SK-N-SH (cell line): ENCODE results near the gene AGRN. TPM values are rescaled to one million over a fixed set of nuclear protein-coding genes. Genes with fewer than 3 reads are reported as not detected.

Experiments used
- CTCF ChIA-PET: fragments of 300-600, 350-600 bp; formaldehyde crosslinking; extraction: SDS; loops from one replicate; lab custom pipeline; 2021; lab: Yijun Ruan, JAX
- POLR2A ChIA-PET: fragments of 350-600 bp; sonication (Branson Sonifier 250); formaldehyde crosslinking; extraction: SDS; loops from one replicate; lab custom pipeline; 2020; ENCODE audit warnings: antibody characterized with exemption, inconsistent platforms; lab: Yijun Ruan, JAX
- DNase-seq: peaks from one replicate; pipeline ENCODE4 v3.0.0; 2012
- H2AFZ ChIP-seq: fragments of 200-600 bp; sonication (generic); 2 replicates; pipeline ENCODE4 v1.8.1; 2016; ENCODE audit warnings: antibody characterized with exemption, mild to moderate bottlenecking, low read depth
- H3F3A ChIP-seq: fragments of 200-600 bp; sonication (generic); replicated peaks from 2 replicates; pipeline ENCODE3; 2016; ENCODE audit warnings: antibody characterized with exemption, mild to moderate bottlenecking; ENCODE audit not compliant: insufficient read depth
- H3K27ac ChIP-seq, 2 experiments: fragments of 200-500 bp in 1 of 2; fragments of 200-600 bp in 1 of 2; sonication (Bioruptor generic) in 1 of 2; sonication (generic), shearing (Covaris generic) in 1 of 2; 2 replicates each; pipeline versions ENCODE4 v1.5.1 to v1.6.1; 2014 to 2016; ENCODE audit warnings: low read depth in 2 of 2, inconsistent platforms in 1 of 2, low read length in 1 of 2, mild to moderate bottlenecking in 1 of 2, mixed read lengths in 1 of 2
- H3K27me3 ChIP-seq: fragments of 200-600 bp; sonication (generic), shearing (Covaris generic); 2 replicates; pipeline ENCODE4 v1.6.1; 2016; ENCODE audit warnings: mixed run types; ENCODE audit not compliant: insufficient read depth
- H3K36me3 ChIP-seq, 2 experiments: fragments of 200-500 bp in 1 of 2; fragments of 200-600 bp in 1 of 2; sonication (Bioruptor generic) in 1 of 2; sonication (generic) in 1 of 2; replicated peaks in 1 of 2; 2 replicates each; pipeline versions ENCODE3 to v1.5.1; 2014 to 2016; ENCODE audit warnings: low read length in 1 of 2, mild to moderate bottlenecking in 1 of 2; ENCODE audit not compliant: insufficient read depth in 2 of 2, control insufficient read depth in 1 of 2
- H3K4me1 ChIP-seq, 2 experiments: fragments of 200-500 bp in 1 of 2; fragments of 200-600 bp in 1 of 2; sonication (Bioruptor generic) in 1 of 2; sonication (generic), shearing (Covaris generic) in 1 of 2; 2 replicates each; pipeline versions ENCODE4 v1.5.1 to v1.6.1; 2014 to 2016; ENCODE audit warnings: low read depth in 1 of 2, low read length in 1 of 2, mixed run types in 1 of 2; ENCODE audit not compliant: insufficient read depth in 2 of 2, control insufficient read depth in 1 of 2
- H3K4me2 ChIP-seq: fragments of 200-600 bp; sonication (generic), shearing (Covaris generic); 2 replicates; pipeline ENCODE4 v1.6.1; 2017; ENCODE audit warnings: mixed run types
- H3K4me3 ChIP-seq, 2 experiments: fragments of 200-500 bp in 1 of 2; fragments of 200-600 bp in 1 of 2; sonication (Bioruptor generic) in 1 of 2; sonication (generic), shearing (Covaris generic) in 1 of 2; 2 replicates each; pipeline versions ENCODE4 v1.5.1 to v1.8.1; 2014 to 2016; ENCODE audit warnings: low read depth in 2 of 2, inconsistent platforms in 1 of 2, low read length in 1 of 2, mild to moderate bottlenecking in 1 of 2, mixed read lengths in 1 of 2, moderate library complexity in 1 of 2
- H3K79me2 ChIP-seq: fragments of 200-600 bp; sonication (generic); 2 replicates; pipeline ENCODE4 v1.8.1; 2017; ENCODE audit warnings: mild to moderate bottlenecking; ENCODE audit not compliant: insufficient read depth
- H3K9ac ChIP-seq: fragments of 200-600 bp; sonication (generic); 2 replicates; pipeline ENCODE4 v1.6.1; 2017; ENCODE audit warnings: mixed run types
- H3K9me2 ChIP-seq: fragments of 200-600 bp; sonication (generic); 2 replicates; pipeline ENCODE4 v1.6.1; 2017; ENCODE audit warnings: mixed run types
- H3K9me3 ChIP-seq: fragments of 200-600 bp; sonication (generic); 2 replicates; pipeline ENCODE4 v1.6.1; 2017; ENCODE audit warnings: mixed run types, mild to moderate bottlenecking, moderate library complexity
- H4K20me1 ChIP-seq: fragments of 200-600 bp; sonication (generic); 2 replicates; pipeline ENCODE4 v1.6.1; 2017; ENCODE audit warnings: mild to moderate bottlenecking, mixed run types; ENCODE audit not compliant: insufficient read depth
- CTCF ChIP-seq: fragments of 200-600 bp; sonication (generic); IDR thresholded peaks from 2 replicates; pipeline ENCODE4 v1.6.1; 2017; ENCODE audit warnings: antibody characterized with exemption, mild to moderate bottlenecking, moderate library complexity
- FOSL2 ChIP-seq: IDR thresholded peaks from 2 replicates; pipeline ENCODE4 v1.4.0; 2012; ENCODE audit warnings: low read depth, mild to moderate bottlenecking, moderate library complexity, borderline replicate concordance
- FOXM1 ChIP-seq: IDR thresholded peaks from 2 replicates; pipeline ENCODE4 v1.4.0; 2012; ENCODE audit warnings: low read depth, mild to moderate bottlenecking
- GABPA ChIP-seq: IDR thresholded peaks from 2 replicates; pipeline ENCODE4 v1.4.0; 2012; ENCODE audit warnings: low read depth, mild to moderate bottlenecking
- GATA2 ChIP-seq: sonication (generic); formaldehyde crosslinking; IDR thresholded peaks from 2 replicates; pipeline ENCODE4 v1.5.0; 2020; ENCODE audit warnings: mild to moderate bottlenecking, missing genetic modification reagents
- JUND ChIP-seq: IDR thresholded peaks from 2 replicates; pipeline ENCODE4 v1.4.0; 2012
- MAX ChIP-seq: IDR thresholded peaks from 2 replicates; pipeline ENCODE4 v1.4.0; 2012; ENCODE audit warnings: low read depth
- MEF2A ChIP-seq: IDR thresholded peaks from 2 replicates; pipeline ENCODE4 v1.4.0; 2012; ENCODE audit warnings: low read depth, borderline replicate concordance
- MXI1 ChIP-seq: IDR thresholded peaks from 2 replicates; pipeline ENCODE4 v1.6.1; 2012; ENCODE audit warnings: mild to moderate bottlenecking, low read depth, low read length, improper control_type of control experiment
- NFIC ChIP-seq: IDR thresholded peaks from 2 replicates; pipeline ENCODE4 v1.4.0; 2012; ENCODE audit warnings: borderline replicate concordance
- POLR2AphosphoS5 ChIP-seq: IDR thresholded peaks from 2 replicates; pipeline ENCODE4 v1.6.1; 2012; ENCODE audit warnings: low read depth, low read length
- RAD21 ChIP-seq: IDR thresholded peaks from 2 replicates; pipeline ENCODE4 v1.6.1; 2012; ENCODE audit warnings: mild to moderate bottlenecking, low read length
- SIN3A ChIP-seq: IDR thresholded peaks from 2 replicates; pipeline ENCODE4 v1.6.1; 2012; ENCODE audit warnings: low read depth, mild to moderate bottlenecking, low read length, moderate library complexity, borderline replicate concordance
- SMC3 ChIP-seq: IDR thresholded peaks from 2 replicates; pipeline ENCODE4 v1.6.1; 2012; ENCODE audit warnings: low read depth, low read length, improper control_type of control experiment
- TAF1 ChIP-seq: IDR thresholded peaks from 2 replicates; pipeline ENCODE4 v1.6.1; 2012; ENCODE audit warnings: low read depth, mild to moderate bottlenecking, low read length, moderate library complexity, borderline replicate concordance
- TCF12 ChIP-seq: IDR thresholded peaks from 2 replicates; pipeline ENCODE4 v1.4.0; 2012
- TEAD4 ChIP-seq: IDR thresholded peaks from 2 replicates; pipeline ENCODE4 v1.4.0; 2012; ENCODE audit warnings: mild to moderate bottlenecking, borderline replicate concordance; ENCODE audit not compliant: insufficient read depth
- USF1 ChIP-seq: IDR thresholded peaks from 2 replicates; pipeline ENCODE4 v1.4.0; 2012; ENCODE audit warnings: low read depth, borderline replicate concordance
- YY1 ChIP-seq: IDR thresholded peaks from 2 replicates; pipeline ENCODE4 v1.4.0; 2012; ENCODE audit warnings: low read depth, mild to moderate bottlenecking
- ZBTB33 ChIP-seq: IDR thresholded peaks from 2 replicates; pipeline ENCODE4 v1.4.0; 2012; ENCODE audit warnings: low read depth, borderline replicate concordance
- WGBS: methylation state at CpG from one replicate; pipeline ENCODE4 v1.1.6; 2017; ENCODE audit warnings: low lambda C conversion rate; 5-methylcytosine and 5-hydroxymethylcytosine counted together
- polyA plus RNA-seq, 3 experiments: library from polyadenylated mRNA; depleted of rRNA; stranded (reverse); fragments of >200 nt; gene quantifications; 2 replicates each; pipeline ENCODE4 v1.2.3, GENCODE V29; 2012

Gene AGRN
- polyA plus RNA-seq, 1 of the 3 experiments (the other 2 are of a cell fraction) = 31.6 TPM

- H3K4me3 ChIP-seq = no peak overlapping the region
- H2AFZ ChIP-seq = no peak overlapping the region
- H3K9me3 ChIP-seq = no peaks in the 10 kb centered on the region
- H3K9me2 ChIP-seq = no peaks in the 10 kb centered on the region
- no peaks in the 10 kb centered on the region for H3K36me3 ChIP-seq
- H3K4me1 ChIP-seq = no peaks in the 10 kb centered on the region
- H4K20me1 ChIP-seq = no peaks in the 10 kb centered on the region
- POLR2A ChIA-PET = no interaction called here
- H3K4me2 ChIP-seq = no peak overlapping the region
- CTCF ChIA-PET = no interaction called here
- H3F3A ChIP-seq = peaks cover 3% of the 10 kb centered on the region
- H3K79me2 ChIP-seq = no peaks in the 10 kb centered on the region; the same call in 1 of the 2 replicates
- no peak for DNase-seq
- WGBS = 97% methylated on average over 18 of the region's 18 CpGs
- no peak overlapping the region for H3K9ac ChIP-seq
- H3K27ac ChIP-seq = no peak overlapping the region
- TF ChIP-seq GABPA (no peak), FOSL2 (no peak), TEAD4 (no peak), FOXM1 (no peak), SMC3 (no peak), TCF12 (no peak), CTCF (no peak), MXI1 (no peak), NFIC (no peak), YY1 (no peak), ZBTB33 (no peak), MEF2A (no peak), RAD21 (no peak), POLR2AphosphoS5 (no peak), SIN3A (no peak), JUND (no peak), MAX (no peak), GATA2 (CRISPR knock-in tag) (no peak), TAF1 (no peak), USF1 (no peak)
- no peaks in the 10 kb centered on the region for H3K27me3 ChIP-seq
Measured at GRCh38 chr1:1098681-1099421, 78.9 kb downstream of the AGRN start.
